Inflammatory macrophage (primary cell): ENCODE measurements around the gene HEBP2.

Source experiments
- DNase-seq, 2 donors: peaks; one replicate each; pipeline ENCODE4 v3.0.0-alpha.2; 2020 to 2022

The HEBP2 gene

GRCh38 chr6:138397128-138398122, 6.6 kb upstream of the HEBP2 start:
- DNase-seq, result no peak

- no peak for DNase-seq
Observed at GRCh38 chr6:138400326-138400725, 3.7 kb upstream of the HEBP2 start.

- no peak for DNase-seq
Observed at GRCh38 chr6:138401960-138402837, 1.8 kb upstream of the HEBP2 start.

GRCh38 chr6:138402838-138403187, 1.2 kb upstream of the HEBP2 start:
- DNase-seq, result no peak

- peak in 1 of 2 donors; percentile 20 for DNase-seq
Observed at GRCh38 chr6:138403324-138403800, 661 bp upstream of the HEBP2 start.

GRCh38 chr6:138404666-138405337, 779 bp downstream of the HEBP2 start:
- no peak for DNase-seq

GRCh38 chr6:138405816-138406413, 1.9 kb downstream of the HEBP2 start:
- DNase-seq, result no peak

GRCh38 chr6:138406443-138406842, 2.4 kb downstream of the HEBP2 start:
- DNase-seq, result peak; percentile 30 to 31

- DNase-seq, result peak; percentile 46 to 57
Observed at GRCh38 chr6:138410048-138410735, 6.2 kb downstream of the HEBP2 start.

GRCh38 chr6:138410972-138411880, 7.2 kb downstream of the HEBP2 start:
- DNase-seq, result no peak

GRCh38 chr6:138415125-138415524, 11.1 kb downstream of the HEBP2 start:
- DNase-seq, result no peak

- no peak for DNase-seq
Observed at GRCh38 chr6:138416206-138416605, 12.2 kb downstream of the HEBP2 start.

GRCh38 chr6:138417493-138418117, 13.6 kb downstream of the HEBP2 start:
- DNase-seq, result no peak

GRCh38 chr6:138418118-138418742, 14.2 kb downstream of the HEBP2 start:
- DNase-seq, result no peak

GRCh38 chr6:138419766-138420165, 15.7 kb downstream of the HEBP2 start:
- no peak for DNase-seq

- DNase-seq, result no peak
Observed at GRCh38 chr6:138420356-138420755, 16.3 kb downstream of the HEBP2 start.

- DNase-seq, result no peak
Observed at GRCh38 chr6:138421089-138421488, 17.1 kb downstream of the HEBP2 start.

GRCh38 chr6:138421608-138422007, 17.6 kb downstream of the HEBP2 start:
- DNase-seq, result no peak

GRCh38 chr6:138422861-138423260, 18.8 kb downstream of the HEBP2 start:
- peak in 1 of 2 donors; percentile 63 for DNase-seq
